Stimulated activated CD8-positive, alpha-beta memory T cell treated with anti-CD3 and anti-CD28 coated beads, Interleukin-15, amount 100 ng/mL, for 4 hours (primary cell): ENCODE data around the gene POU2F1.

Source experiments
- DNase-seq, 2 donors: peaks; one replicate each; pipeline ENCODE4 v3.0.0-alpha.2; 2020; ENCODE audit warnings: low read depth in 2 of 2

POU2F1 gene

GRCh38 chr1:167367705-167368104 lies 147.0 kb downstream of the POU2F1 start:
- DNase-seq = no peak

DNA sequence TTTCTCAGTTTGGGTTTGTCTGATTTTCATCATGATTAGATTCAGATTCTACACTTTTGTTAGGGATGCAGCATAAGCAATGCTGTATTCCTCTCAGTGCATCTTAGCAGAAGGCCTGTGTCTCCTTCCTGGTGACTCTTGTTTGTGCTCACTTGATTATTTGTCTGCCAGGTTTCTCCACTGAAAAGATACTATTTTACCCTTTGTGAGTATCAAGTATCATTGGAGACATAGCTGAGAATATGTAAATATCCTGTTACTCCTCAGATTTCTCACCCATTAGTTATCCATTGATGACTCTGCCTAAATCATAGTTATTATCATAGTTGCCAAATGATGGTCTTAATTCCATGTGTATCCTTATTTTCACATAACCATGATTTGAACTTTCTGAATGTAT lies 148.5 kb downstream of the POU2F1 start:
- no peak for DNase-seq

GRCh38 chr1:167369933-167370332 lies 149.2 kb downstream of the POU2F1 start:
- no peak for DNase-seq

DNA sequence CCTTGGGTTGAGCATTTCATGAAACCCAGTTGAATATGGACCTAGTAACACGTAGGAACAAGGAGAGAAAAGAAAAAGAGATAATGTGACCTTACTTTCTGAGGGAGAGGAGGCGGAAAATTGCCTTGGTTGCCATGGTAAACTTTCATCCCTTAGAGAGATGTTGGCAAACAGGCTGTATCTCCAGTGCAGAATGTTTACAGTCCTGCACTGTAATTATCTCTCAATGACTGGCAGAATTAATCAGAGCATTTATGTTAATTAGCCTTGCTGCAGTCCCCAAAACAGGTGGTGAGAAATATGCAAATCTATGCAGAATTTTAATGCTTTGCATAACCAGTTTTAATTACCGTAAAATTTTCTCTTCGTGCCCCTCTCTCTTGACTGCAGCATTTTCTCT lies 150.3 kb downstream of the POU2F1 start:
- DNase-seq = no peak

DNA sequence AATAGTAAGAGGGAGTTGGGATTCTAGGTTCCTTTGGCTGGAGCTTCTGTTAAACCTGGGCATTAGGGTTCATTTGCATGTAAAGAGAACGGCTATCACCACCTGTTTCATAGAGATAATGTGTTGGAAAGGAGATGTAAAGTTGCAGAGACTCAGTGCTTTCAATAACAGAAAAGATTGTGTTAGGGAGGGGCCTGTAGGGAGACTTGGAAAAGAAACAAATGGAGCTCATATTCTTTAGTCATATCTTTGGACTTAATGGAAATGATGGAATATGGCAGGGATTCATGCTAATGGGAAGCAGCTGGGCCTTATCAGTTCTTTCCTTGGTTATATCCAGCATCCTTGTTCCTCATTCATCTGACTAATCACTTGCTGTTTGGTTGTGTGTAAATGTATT lies 152.7 kb downstream of the POU2F1 start:
- DNase-seq = no peak

GRCh38 chr1:167373986-167374385 lies 153.3 kb downstream of the POU2F1 start:
- no peak for DNase-seq

GRCh38 chr1:167375949-167376348 lies 155.3 kb downstream of the POU2F1 start:
- DNase-seq = no peak

DNA sequence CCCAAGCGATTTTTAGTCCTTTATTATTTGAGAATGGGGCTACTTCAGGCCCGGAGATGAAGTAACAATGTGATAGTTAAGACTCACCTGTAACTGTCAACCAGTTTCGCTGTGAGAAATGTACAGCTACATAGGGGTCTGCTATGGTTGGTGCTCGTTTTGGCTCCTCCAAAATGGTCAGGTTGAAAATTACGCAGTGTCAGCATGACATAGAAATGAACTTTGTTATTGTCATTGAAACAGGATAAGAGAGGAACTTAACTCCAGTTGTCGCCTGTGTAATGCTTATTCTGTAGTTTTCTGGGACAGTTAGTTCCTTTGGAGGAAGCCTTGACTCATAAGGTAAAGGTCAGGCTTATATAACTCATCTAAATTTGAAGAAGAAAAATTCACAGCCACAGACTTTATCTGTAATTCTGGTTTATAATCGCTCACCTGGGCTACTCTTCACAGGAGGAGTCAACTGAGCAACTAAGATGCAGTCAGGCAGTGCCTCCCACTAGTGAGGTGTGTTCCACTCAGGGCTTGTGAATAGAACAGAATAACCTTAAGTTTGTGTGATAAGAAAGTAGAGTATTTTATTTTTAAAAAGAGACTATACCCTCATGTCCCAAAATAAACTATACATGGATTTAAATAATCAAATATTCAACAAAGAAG lies 166.7 kb downstream of the POU2F1 start:
- DNase-seq = no peak

DNA sequence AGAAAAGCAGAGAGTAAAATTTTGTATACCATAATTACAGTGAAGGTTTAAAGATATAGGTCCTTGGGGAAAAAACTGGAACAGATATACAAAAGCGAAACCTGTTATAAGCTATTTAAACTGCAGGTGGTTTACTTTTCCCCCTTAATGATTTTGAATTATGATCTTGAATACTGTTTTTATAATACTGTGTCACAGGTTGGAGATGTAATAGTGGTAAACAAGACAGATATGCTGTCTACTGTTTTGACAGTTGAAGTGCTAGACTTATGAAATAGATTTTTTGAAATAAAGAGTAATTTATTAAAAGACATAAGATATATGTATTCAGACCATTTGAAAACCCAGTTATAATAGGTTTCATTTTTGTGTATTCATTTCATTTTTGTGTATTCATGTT lies 168.3 kb downstream of the POU2F1 start:
- no peak for DNase-seq

- no peak for DNase-seq
These were observed 171.6 kb downstream of the POU2F1 start for GRCh38 chr1:167392200-167392696.

GRCh38 chr1:167400359-167400953 lies 179.8 kb downstream of the POU2F1 start:
- no peak for DNase-seq

DNA sequence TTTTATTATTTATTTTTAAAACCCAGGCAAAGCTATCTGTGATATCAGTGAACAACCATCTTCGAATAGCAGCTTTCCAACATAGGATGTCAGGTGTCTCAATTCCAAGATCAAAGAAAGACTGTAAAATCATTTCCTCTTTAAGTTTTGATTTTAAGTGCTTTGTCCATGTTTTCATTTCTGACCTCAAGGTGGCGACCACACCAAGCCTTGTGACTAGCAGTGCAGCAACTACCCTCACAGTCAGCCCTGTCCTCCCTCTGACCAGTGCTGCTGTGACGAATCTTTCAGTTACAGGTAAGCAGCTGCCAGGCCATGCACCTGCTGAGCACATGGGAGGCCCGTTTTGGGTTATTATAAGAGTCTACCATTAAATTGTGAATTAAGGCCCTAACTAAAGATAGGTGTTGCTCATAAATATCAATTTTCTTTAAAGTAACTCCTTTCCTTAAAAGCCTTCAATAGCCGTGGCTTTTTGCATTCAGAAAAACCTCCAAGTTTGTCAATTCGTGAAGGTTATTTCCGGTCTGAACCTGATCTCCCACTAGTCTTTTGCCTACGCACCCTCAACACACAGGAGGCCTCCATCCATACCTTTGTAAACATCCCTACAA lies 180.7 kb downstream of the POU2F1 start:
- peak; percentile 12 to 19 for DNase-seq

DNA sequence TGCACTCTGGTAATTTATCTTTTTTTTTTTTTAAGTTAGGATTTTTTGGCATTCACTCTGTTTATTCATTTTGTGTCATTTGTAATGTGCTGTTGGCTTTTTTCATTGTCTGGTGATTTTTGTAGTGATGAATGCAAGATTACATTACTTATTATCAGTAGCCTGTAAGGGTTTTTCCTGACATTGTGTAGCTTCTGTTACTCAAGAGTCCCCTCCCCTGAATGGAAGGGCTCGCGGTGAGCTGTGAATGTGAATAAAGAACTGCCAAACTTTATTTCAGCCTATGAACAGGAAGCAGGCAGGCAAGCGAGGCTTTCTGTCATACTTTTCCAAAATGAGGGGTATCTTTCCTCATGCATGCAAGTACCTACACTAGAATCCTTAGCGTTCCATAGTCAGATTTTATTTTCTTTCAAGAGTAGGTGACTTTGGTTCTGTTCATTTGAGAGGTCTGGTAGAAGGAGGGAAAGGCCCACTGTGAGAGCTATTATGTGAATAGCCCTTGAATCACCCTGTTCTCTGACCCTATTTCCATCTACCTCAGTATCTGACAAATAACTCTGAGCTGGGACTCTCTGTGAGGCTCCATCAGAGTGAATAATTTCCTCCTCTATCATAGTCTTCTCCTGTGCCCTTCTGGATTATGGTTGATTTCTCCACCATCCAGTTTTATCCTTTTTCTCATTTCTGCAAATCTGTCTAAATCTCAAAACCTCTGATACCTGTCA lies 183.6 kb downstream of the POU2F1 start:
- no peak for DNase-seq

DNA sequence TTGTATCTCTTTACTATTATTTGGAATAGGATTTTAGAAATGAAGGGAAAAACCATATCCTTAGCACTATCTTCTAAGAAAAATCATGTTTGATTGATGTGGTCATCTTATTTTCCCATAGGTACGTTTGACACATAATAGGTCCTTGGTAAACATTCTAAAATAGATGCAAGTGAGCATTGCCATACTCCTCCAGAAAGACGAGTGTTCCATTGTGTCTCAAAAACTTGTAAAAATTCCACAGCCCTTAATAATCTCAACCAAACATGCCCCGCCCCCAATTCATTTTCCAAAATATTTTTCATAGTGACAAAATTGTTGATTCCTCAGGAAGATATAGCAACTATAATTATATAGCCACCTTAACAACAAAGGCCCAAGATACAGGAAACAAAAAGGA lies 184.2 kb downstream of the POU2F1 start:
- no peak for DNase-seq

DNA sequence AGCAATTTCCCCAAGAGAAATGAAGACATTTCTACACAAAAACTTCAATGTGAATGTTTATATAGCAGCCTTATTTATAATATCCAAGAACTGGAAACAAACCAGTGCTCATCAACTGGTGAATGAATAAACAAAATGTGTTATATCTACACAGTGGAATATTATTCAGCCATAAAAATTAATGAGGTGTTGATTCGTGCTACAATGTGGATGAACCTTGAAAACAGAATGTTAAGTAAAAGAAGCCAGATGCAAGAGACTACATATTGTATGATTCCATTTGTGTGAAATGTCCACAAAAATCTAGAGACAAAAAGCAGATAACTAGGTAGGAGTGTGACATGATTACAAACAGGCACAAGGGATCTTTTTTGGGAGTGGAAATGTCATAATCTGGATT lies 187.7 kb downstream of the POU2F1 start:
- DNase-seq = no peak

DNA sequence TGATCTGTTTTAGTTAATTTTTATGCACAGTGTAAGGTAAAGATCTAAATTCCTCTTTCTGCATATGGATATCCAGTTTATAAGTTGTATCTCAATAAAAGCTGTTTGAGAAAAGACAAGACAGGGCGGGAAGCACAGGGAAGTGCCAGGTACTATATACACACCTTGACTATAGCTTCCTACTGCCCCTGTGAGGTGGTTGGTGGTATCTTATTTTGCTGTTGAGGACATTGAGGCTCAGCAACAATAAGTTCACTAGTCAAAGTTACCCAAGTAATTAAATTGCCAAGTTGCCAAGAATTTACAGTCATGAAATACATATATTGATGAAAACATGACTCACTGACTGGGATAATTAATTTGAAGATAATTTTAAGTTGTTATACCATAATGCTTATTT lies 188.5 kb downstream of the POU2F1 start:
- no peak for DNase-seq

DNA sequence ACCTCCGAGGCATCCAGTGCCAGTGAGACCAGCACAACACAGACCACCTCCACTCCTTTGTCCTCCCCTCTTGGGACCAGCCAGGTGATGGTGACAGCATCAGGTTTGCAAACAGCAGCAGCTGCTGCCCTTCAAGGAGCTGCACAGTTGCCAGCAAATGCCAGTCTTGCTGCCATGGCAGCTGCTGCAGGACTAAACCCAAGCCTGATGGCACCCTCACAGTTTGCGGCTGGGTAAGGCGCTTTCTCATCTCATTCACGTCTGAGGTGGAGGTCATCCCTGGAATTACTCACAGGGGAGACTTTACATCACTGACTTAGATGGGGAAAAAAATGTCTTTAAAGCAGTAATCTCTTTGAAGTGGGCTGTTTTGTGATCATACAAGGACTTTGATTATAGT lies 191.4 kb downstream of the POU2F1 start:
- DNase-seq = no peak

GRCh38 chr1:167412920-167413319 lies 192.2 kb downstream of the POU2F1 start:
- DNase-seq = no peak

DNA sequence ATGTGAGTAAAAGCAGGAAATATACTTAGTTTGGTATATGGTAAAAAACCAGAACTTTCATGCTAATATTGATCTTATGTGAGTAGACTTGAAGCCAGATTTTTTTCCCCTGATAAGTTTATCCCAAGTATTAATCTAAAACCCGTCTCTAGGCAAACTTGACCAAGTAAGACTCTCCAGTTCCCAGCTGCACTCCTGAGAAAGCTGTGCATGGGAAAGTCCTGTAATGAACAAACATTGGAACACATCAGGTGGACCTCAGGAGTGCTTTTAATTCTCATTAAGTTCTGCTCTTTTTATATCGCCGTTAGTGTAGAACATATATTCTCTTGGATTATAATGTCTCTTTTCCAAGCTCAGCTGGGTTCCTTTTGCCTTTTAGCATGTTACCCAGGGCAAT lies 192.6 kb downstream of the POU2F1 start:
- DNase-seq = no peak

DNA sequence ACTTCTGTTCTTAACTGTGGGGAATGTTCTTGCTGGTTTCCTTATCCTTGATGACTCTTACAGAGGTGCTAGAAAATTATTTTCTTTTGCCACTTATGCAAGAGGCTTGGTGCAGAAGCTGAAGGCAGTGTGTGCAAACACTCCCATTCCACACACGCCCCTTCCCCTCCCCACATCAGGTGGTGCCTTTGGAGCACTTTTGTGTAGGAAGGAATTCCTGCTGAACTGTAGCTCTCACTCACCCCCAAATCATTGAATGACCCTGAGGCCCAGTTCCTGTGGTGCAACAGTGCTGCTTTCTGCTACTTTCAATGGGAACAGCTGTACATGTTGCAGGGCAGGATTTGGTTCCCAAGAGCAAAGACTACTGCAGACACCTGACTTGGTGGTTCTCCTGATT lies 195.8 kb downstream of the POU2F1 start:
- DNase-seq = no peak

- DNase-seq = no peak
These were observed 197.7 kb downstream of the POU2F1 start for GRCh38 chr1:167418391-167418790.

GRCh38 chr1:167419245-167419644 lies 198.6 kb downstream of the POU2F1 start:
- DNase-seq = no peak

DNA sequence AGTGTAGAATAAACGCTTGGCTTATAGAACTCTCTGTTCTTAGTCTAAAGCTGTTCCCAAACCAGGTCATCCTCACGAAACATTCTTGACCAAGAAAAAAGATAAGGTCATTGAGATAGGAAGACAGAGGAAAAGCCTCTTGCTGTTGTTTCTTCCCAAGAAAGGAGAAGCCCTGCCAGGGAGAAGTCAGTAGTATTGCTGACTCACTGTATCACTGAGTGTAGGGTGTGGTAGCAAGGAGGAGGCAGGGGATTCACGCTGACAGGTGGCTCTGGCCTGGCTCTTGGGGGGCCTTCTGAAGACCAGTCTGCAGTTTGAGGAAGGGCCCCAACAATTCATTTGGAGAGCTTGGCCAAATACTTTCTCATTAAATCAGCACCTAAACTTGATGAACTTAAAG lies 199.8 kb downstream of the POU2F1 start:
- no peak for DNase-seq
